ENCODE measurements around the gene SLC25A38. TPM values are rescaled to one million over a fixed set of nuclear protein-coding genes. Genes with fewer than 3 reads are reported as not detected.

Gene SLC25A38
- 21.6 TPM for total RNA-seq

GRCh38 chr3:39383045-39383880 is at the start of gene SLC25A38:
Gene SLC25A38 (plus strand): TSS chr3:39383370. CDS start chr3:39383725, 355 bp downstream.

GRCh38 chr3:39406368-39407258 is 23.4 kb downstream of the SLC25A38 start, which contains the start of gene RPSA:
Gene RPSA (plus strand): TSS chr3:39406720. CDS start chr3:39407654, 934 bp downstream.

Small RNA genes within 50 kb of the gene (small RNA-seq; reads per million reads assigned to genes)
- not detected for gene SNORA6 (ENCODE audit: low replicate concordance)
- gene SNORA62 (ENCODE audit: low replicate concordance): not detected

Other genes with a start within 250 kb of the SLC25A38 start
- 23.1 TPM for gene CSRNP1, start 229.8 kb upstream of the SLC25A38 start, total RNA-seq
- gene XIRP1, start 190.8 kb upstream of the SLC25A38 start, total RNA-seq: 10.2 TPM
- gene CX3CR1, start 103.3 kb upstream of the SLC25A38 start, total RNA-seq: 5.3 TPM
- gene CCR8, start 53.7 kb upstream of the SLC25A38 start, total RNA-seq: not detected
- 738 TPM for gene RPSA, start 23.4 kb downstream of the SLC25A38 start, total RNA-seq
- gene MOBP, start 84.3 kb downstream of the SLC25A38 start, total RNA-seq: not detected